ENCODE results near the gene IRX6.

IRX6 gene

GRCh38 chr16:55308973-55309372 lies 15.0 kb upstream of the IRX6 start:
- no peak overlapping the region for H3K27ac ChIP-seq (ENCODE audit: low read depth, low read length)
- H3K4me3 ChIP-seq (ENCODE audit: low read depth in 1 of 2, low read length in 2 of 2): no peak overlapping the region
- no peak overlapping the region for H3K9ac ChIP-seq (ENCODE audit: low read depth in 1 of 2, low read length in 2 of 2)
- no peaks in the 10 kb centered on the region for H3K36me3 ChIP-seq (ENCODE audit: control insufficient read depth in 1 of 2, insufficient read depth in 2 of 2, low read length in 2 of 2)
- H3K27me3 ChIP-seq (ENCODE audit: control insufficient read depth in 1 of 2, insufficient read depth in 2 of 2, low read length in 2 of 2): no peaks in the 10 kb centered on the region
- no peaks in the 10 kb centered on the region for H3K9me3 ChIP-seq (ENCODE audit: control insufficient read depth in 1 of 2, low read length in 2 of 2)
- no peaks in the 10 kb centered on the region for H3K4me1 ChIP-seq (ENCODE audit: control insufficient read depth in 1 of 2, insufficient read depth in 2 of 2, low read length in 2 of 2)

- no peaks in the 10 kb centered on the region for H3K4me1 ChIP-seq (ENCODE audit: control insufficient read depth in 1 of 2, insufficient read depth in 2 of 2, low read length in 2 of 2)
- no peaks in the 10 kb centered on the region for H3K36me3 ChIP-seq (ENCODE audit: control insufficient read depth in 1 of 2, insufficient read depth in 2 of 2, low read length in 2 of 2)
- no peak overlapping the region for H3K27ac ChIP-seq (ENCODE audit: low read depth, low read length)
- H3K4me3 ChIP-seq (ENCODE audit: low read depth in 1 of 2, low read length in 2 of 2): no peak overlapping the region
- H3K9ac ChIP-seq (ENCODE audit: low read depth in 1 of 2, low read length in 2 of 2): no peak overlapping the region
- peaks cover 21 to 23% of the 10 kb centered on the region in 2 donors for H3K27me3 ChIP-seq (ENCODE audit: control insufficient read depth in 1 of 2, insufficient read depth in 2 of 2, low read length in 2 of 2)
- H3K9me3 ChIP-seq (ENCODE audit: control insufficient read depth in 1 of 2, low read length in 2 of 2): no peaks in the 10 kb centered on the region
These were observed 1.7 kb upstream of the IRX6 start for GRCh38 chr16:55322327-55322726.

GRCh38 chr16:55324285-55325079 lies 479 bp downstream of the IRX6 start:
- Histone ChIP-seq H3K9me3 (ENCODE audit: control insufficient read depth in 1 of 2, low read length in 2 of 2) (no peaks in the 10 kb centered on the region), H3K4me1 (ENCODE audit: control insufficient read depth in 1 of 2, insufficient read depth in 2 of 2, low read length in 2 of 2) (no peaks in the 10 kb centered on the region), H3K27me3 (ENCODE audit: control insufficient read depth in 1 of 2, insufficient read depth in 2 of 2, low read length in 2 of 2) (peaks cover 35 to 44% of the 10 kb centered on the region in 2 donors), H3K9ac (ENCODE audit: low read depth in 1 of 2, low read length in 2 of 2) (no peak overlapping the region), H3K27ac (ENCODE audit: low read depth, low read length) (no peak overlapping the region), H3K4me3 (ENCODE audit: low read depth in 1 of 2, low read length in 2 of 2) (no peak overlapping the region), H3K36me3 (ENCODE audit: control insufficient read depth in 1 of 2, insufficient read depth in 2 of 2, low read length in 2 of 2) (no peaks in the 10 kb centered on the region)

GRCh38 chr16:55325080-55325447 lies 1.1 kb downstream of the IRX6 start:
- H3K9ac ChIP-seq (ENCODE audit: low read depth in 1 of 2, low read length in 2 of 2): no peak overlapping the region
- no peak overlapping the region for H3K27ac ChIP-seq (ENCODE audit: low read depth, low read length)
- peaks cover 40 to 50% of the 10 kb centered on the region in 2 donors for H3K27me3 ChIP-seq (ENCODE audit: control insufficient read depth in 1 of 2, insufficient read depth in 2 of 2, low read length in 2 of 2)
- no peak overlapping the region for H3K4me3 ChIP-seq (ENCODE audit: low read depth in 1 of 2, low read length in 2 of 2)
- no peaks in the 10 kb centered on the region for H3K4me1 ChIP-seq (ENCODE audit: control insufficient read depth in 1 of 2, insufficient read depth in 2 of 2, low read length in 2 of 2)
- H3K9me3 ChIP-seq (ENCODE audit: control insufficient read depth in 1 of 2, low read length in 2 of 2): no peaks in the 10 kb centered on the region
- H3K36me3 ChIP-seq (ENCODE audit: control insufficient read depth in 1 of 2, insufficient read depth in 2 of 2, low read length in 2 of 2): no peaks in the 10 kb centered on the region

GRCh38 chr16:55325458-55326109 lies 1.6 kb downstream of the IRX6 start:
- no peak overlapping the region for H3K4me3 ChIP-seq (ENCODE audit: low read depth in 1 of 2, low read length in 2 of 2)
- H3K9me3 ChIP-seq (ENCODE audit: control insufficient read depth in 1 of 2, low read length in 2 of 2): no peaks in the 10 kb centered on the region
- no peak overlapping the region for H3K9ac ChIP-seq (ENCODE audit: low read depth in 1 of 2, low read length in 2 of 2)
- no peaks in the 10 kb centered on the region for H3K4me1 ChIP-seq (ENCODE audit: control insufficient read depth in 1 of 2, insufficient read depth in 2 of 2, low read length in 2 of 2)
- H3K27ac ChIP-seq (ENCODE audit: low read depth, low read length): no peak overlapping the region
- peaks cover 45 to 55% of the 10 kb centered on the region in 2 donors for H3K27me3 ChIP-seq (ENCODE audit: control insufficient read depth in 1 of 2, insufficient read depth in 2 of 2, low read length in 2 of 2)
- no peaks in the 10 kb centered on the region for H3K36me3 ChIP-seq (ENCODE audit: control insufficient read depth in 1 of 2, insufficient read depth in 2 of 2, low read length in 2 of 2)

- Histone ChIP-seq H3K9me3 (ENCODE audit: control insufficient read depth in 1 of 2, low read length in 2 of 2) (no peaks in the 10 kb centered on the region), H3K36me3 (ENCODE audit: control insufficient read depth in 1 of 2, insufficient read depth in 2 of 2, low read length in 2 of 2) (no peaks in the 10 kb centered on the region), H3K4me1 (ENCODE audit: control insufficient read depth in 1 of 2, insufficient read depth in 2 of 2, low read length in 2 of 2) (no peaks in the 10 kb centered on the region), H3K27ac (ENCODE audit: low read depth, low read length) (no peak overlapping the region), H3K4me3 (ENCODE audit: low read depth in 1 of 2, low read length in 2 of 2) (no peak overlapping the region), H3K9ac (ENCODE audit: low read depth in 1 of 2, low read length in 2 of 2) (no peak overlapping the region), H3K27me3 (ENCODE audit: control insufficient read depth in 1 of 2, insufficient read depth in 2 of 2, low read length in 2 of 2) (peaks cover 51 to 57% of the 10 kb centered on the region in 2 donors)
These were observed 2.5 kb downstream of the IRX6 start for GRCh38 chr16:55326261-55327092.

GRCh38 chr16:55328611-55329569 lies 4.9 kb downstream of the IRX6 start:
- H3K4me1 ChIP-seq (ENCODE audit: control insufficient read depth in 1 of 2, insufficient read depth in 2 of 2, low read length in 2 of 2): no peaks in the 10 kb centered on the region
- H3K9me3 ChIP-seq (ENCODE audit: control insufficient read depth in 1 of 2, low read length in 2 of 2): no peaks in the 10 kb centered on the region
- H3K27me3 ChIP-seq (ENCODE audit: control insufficient read depth in 1 of 2, insufficient read depth in 2 of 2, low read length in 2 of 2): peaks cover 58 to 63% of the 10 kb centered on the region in 2 donors
- H3K4me3 ChIP-seq (ENCODE audit: low read depth in 1 of 2, low read length in 2 of 2): no peak overlapping the region
- no peak overlapping the region for H3K27ac ChIP-seq (ENCODE audit: low read depth, low read length)
- no peaks in the 10 kb centered on the region for H3K36me3 ChIP-seq (ENCODE audit: control insufficient read depth in 1 of 2, insufficient read depth in 2 of 2, low read length in 2 of 2)
- no peak overlapping the region for H3K9ac ChIP-seq (ENCODE audit: low read depth in 1 of 2, low read length in 2 of 2)

- Histone ChIP-seq H3K27me3 (ENCODE audit: control insufficient read depth in 1 of 2, insufficient read depth in 2 of 2, low read length in 2 of 2) (peaks cover 61 to 62% of the 10 kb centered on the region in 2 donors), H3K9me3 (ENCODE audit: control insufficient read depth in 1 of 2, low read length in 2 of 2) (no peaks in the 10 kb centered on the region), H3K4me3 (ENCODE audit: low read depth in 1 of 2, low read length in 2 of 2) (no peak overlapping the region), H3K27ac (ENCODE audit: low read depth, low read length) (no peak overlapping the region), H3K9ac (ENCODE audit: low read depth in 1 of 2, low read length in 2 of 2) (no peak overlapping the region), H3K4me1 (ENCODE audit: control insufficient read depth in 1 of 2, insufficient read depth in 2 of 2, low read length in 2 of 2) (no peaks in the 10 kb centered on the region), H3K36me3 (ENCODE audit: control insufficient read depth in 1 of 2, insufficient read depth in 2 of 2, low read length in 2 of 2) (no peaks in the 10 kb centered on the region)
These were observed 5.9 kb downstream of the IRX6 start for GRCh38 chr16:55329791-55330428.

All from duodenal mucosa (tissue), 2 donors.